ENCODE measurements around the gene SCRT2.
"Not testable (repeated sequence)": the region's sequence is repeated elsewhere in the genome, so short reads cannot be mapped to it uniquely, and the experiment has no call there.

The SCRT2 gene

DNA sequence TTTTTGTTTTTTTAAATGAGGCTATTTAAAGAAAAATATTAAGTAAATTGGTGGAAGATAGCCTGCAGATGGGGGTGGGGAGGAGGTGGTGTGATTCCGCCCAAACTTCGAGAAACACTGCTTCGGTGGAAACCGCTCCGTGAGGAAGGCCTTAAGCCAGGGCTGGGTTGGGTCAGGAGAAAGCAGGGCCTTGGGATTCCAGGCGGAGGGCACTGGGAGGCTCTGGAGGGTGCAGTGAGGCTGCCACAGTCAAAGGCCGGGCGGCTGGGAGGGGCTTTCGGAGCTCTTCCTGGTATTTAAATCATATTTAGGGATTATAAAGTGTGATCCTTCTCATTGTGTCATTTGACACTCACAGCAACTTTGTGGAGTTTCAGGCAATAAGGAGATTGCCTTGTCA, 22.2 kb upstream of the SCRT2 start:
- H3F3A ChIP-seq (ENCODE audit: insufficient read depth, low read length): no peaks in the 10 kb centered on the region
- no peak overlapping the region for H2AFZ ChIP-seq (ENCODE audit: low read length)
- no peaks in the 10 kb centered on the region for H4K20me1 ChIP-seq (ENCODE audit: insufficient read depth, low read length)
- H3K4me2 ChIP-seq (ENCODE audit: low read length): no peak overlapping the region
- H3K9ac ChIP-seq (ENCODE audit: low read length): no peak overlapping the region
- no peak for TF ChIP-seq EZH2 (IDR thresholded peaks at IDR 0.05; ENCODE audit: borderline replicate concordance, low read length)
- TF ChIP-seq CTCF (IDR thresholded peaks at IDR 0.05; ENCODE audit: low read length): no peak
- no peaks in the 10 kb centered on the region for H3K9me2 ChIP-seq (ENCODE audit: low read depth, low read length)
- H3K9me3 ChIP-seq (ENCODE audit: low read length): no peaks in the 10 kb centered on the region
- no peaks in the 10 kb centered on the region for H3K36me3 ChIP-seq (ENCODE audit: insufficient read depth, low read length)
- 0 out of 2 replicates have a peak, but pooled peaks cover 3% of the 10 kb centered on the region for H3K27me3 ChIP-seq (ENCODE audit: insufficient read depth, low read length)
- H3K27ac ChIP-seq (ENCODE audit: low read depth, low read length, poor library complexity, severe bottlenecking): no peak overlapping the region
- H3K4me3 ChIP-seq (ENCODE audit: low read depth, low read length, poor library complexity, severe bottlenecking): no peak overlapping the region
- H3K4me1 ChIP-seq (ENCODE audit: insufficient read depth, low read length, severe bottlenecking): no peaks in the 10 kb centered on the region
- no peaks in the 10 kb centered on the region for H3K79me2 ChIP-seq (ENCODE audit: insufficient read depth, low read length)

DNA sequence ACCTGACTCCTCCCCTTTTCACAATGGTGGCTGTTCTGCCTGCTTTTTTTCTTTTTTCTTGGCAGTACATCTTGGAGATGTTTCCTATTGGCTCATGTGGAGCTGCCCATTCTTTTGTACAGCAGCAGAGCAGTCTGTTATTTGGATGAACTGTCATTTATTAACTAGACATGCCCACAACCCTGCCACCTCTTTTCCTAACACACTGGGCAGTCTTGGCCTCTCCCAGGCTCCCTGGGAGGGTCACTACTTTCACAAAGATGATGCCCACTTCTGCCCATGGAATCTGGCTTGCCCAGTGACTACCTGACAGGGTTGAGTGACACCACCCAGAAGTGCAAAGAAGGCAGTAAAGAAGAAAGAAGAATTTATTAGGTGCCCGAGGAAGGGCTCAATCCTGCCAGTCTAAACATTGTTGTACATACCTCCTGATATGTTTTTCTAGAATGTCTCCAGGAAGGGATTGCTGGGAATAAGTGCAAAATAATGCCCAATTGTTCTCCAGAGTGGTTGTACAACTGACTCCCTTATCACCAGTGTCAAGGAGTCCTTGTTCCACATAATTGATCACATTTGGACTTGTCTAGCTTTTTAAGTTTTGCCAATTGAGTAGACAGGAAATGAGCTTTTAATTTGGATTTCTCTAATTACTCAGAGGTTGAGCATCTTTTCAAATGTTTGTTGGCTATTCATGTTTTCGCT, 19.7 kb upstream of the SCRT2 start:
- no peak for TF ChIP-seq EZH2 (IDR thresholded peaks at IDR 0.05; ENCODE audit: borderline replicate concordance, low read length)
- no peak for TF ChIP-seq CTCF (IDR thresholded peaks at IDR 0.05; ENCODE audit: low read length)
- Histone ChIP-seq H3K4me1 (ENCODE audit: insufficient read depth, low read length, severe bottlenecking) (no peaks in the 10 kb centered on the region), H4K20me1 (ENCODE audit: insufficient read depth, low read length) (no peaks in the 10 kb centered on the region), H3K79me2 (ENCODE audit: insufficient read depth, low read length) (no peaks in the 10 kb centered on the region), H3K9me2 (ENCODE audit: low read depth, low read length) (no peaks in the 10 kb centered on the region), H3K9me3 (ENCODE audit: low read length) (no peaks in the 10 kb centered on the region), H3K4me2 (ENCODE audit: low read length) (no peak overlapping the region), H3K27me3 (ENCODE audit: insufficient read depth, low read length) (0 out of 2 replicates have a peak, but pooled peaks cover 4% of the 10 kb centered on the region), H2AFZ (ENCODE audit: low read length) (no peak overlapping the region), H3K36me3 (ENCODE audit: insufficient read depth, low read length) (no peaks in the 10 kb centered on the region), H3K9ac (ENCODE audit: low read length) (no peak overlapping the region), H3F3A (ENCODE audit: insufficient read depth, low read length) (no peaks in the 10 kb centered on the region), H3K4me3 (ENCODE audit: low read depth, low read length, poor library complexity, severe bottlenecking) (no peak overlapping the region), H3K27ac (ENCODE audit: low read depth, low read length, poor library complexity, severe bottlenecking) (no peak overlapping the region)

DNA sequence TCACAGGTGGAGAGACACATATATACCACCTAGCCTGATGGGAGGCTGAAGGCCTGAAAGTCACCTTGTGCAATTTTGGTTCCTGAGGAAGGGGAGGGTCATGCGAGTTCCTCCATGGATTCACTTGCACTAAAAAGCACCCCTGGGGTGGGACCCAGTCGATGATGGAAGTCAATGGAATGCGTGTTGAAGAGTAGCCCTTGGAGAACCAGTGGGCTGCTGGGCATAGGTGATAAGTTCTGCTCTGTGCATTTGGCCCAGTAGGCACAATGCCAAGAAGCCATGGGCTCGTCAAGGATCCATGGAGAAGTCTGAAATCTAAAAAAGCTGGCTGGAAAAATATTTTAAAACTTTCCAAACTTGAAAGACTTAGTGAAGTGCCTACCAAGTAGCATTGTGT, 18.9 kb upstream of the SCRT2 start:
- Histone ChIP-seq H2AFZ (ENCODE audit: low read length) (no peak overlapping the region), H4K20me1 (ENCODE audit: insufficient read depth, low read length) (no peaks in the 10 kb centered on the region), H3F3A (ENCODE audit: insufficient read depth, low read length) (no peaks in the 10 kb centered on the region), H3K9me2 (ENCODE audit: low read depth, low read length) (no peaks in the 10 kb centered on the region), H3K4me3 (ENCODE audit: low read depth, low read length, poor library complexity, severe bottlenecking) (no peak overlapping the region), H3K36me3 (ENCODE audit: insufficient read depth, low read length) (no peaks in the 10 kb centered on the region), H3K4me2 (ENCODE audit: low read length) (no peak overlapping the region), H3K27ac (ENCODE audit: low read depth, low read length, poor library complexity, severe bottlenecking) (no peak overlapping the region), H3K9me3 (ENCODE audit: low read length) (no peaks in the 10 kb centered on the region), H3K9ac (ENCODE audit: low read length) (no peak overlapping the region), H3K79me2 (ENCODE audit: insufficient read depth, low read length) (no peaks in the 10 kb centered on the region), H3K4me1 (ENCODE audit: insufficient read depth, low read length, severe bottlenecking) (no peaks in the 10 kb centered on the region), H3K27me3 (ENCODE audit: insufficient read depth, low read length) (0 out of 2 replicates have a peak, but pooled peaks cover 4% of the 10 kb centered on the region)
- TF ChIP-seq EZH2 (IDR thresholded peaks at IDR 0.05; ENCODE audit: borderline replicate concordance, low read length) (no peak), CTCF (IDR thresholded peaks at IDR 0.05; ENCODE audit: low read length) (no peak)

DNA sequence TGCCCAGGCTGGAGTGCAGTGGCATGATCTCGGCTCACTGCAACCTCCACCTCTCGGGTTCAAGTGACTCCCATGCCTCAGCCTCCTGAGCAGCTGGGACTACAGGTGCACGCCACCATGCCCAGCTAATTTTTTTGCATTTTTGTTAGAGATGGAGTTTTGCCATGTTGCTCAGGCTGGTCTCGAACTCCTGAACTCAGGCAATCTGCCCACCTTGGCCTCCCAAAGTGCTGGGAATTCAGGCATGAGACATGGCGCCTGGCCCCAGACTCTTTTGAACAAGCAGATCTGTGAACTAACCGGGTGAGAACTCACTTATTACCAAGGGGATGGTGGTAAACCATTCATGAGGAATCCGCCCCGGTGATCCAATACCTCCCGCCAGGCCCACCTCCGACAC, 18.2 kb upstream of the SCRT2 start:
- H3K9me3 ChIP-seq (ENCODE audit: low read length); H3K4me1 ChIP-seq (ENCODE audit: insufficient read depth, low read length, severe bottlenecking); H3K4me2 ChIP-seq (ENCODE audit: low read length); H2AFZ ChIP-seq (ENCODE audit: low read length); H3K79me2 ChIP-seq (ENCODE audit: insufficient read depth, low read length); H3K4me3 ChIP-seq (ENCODE audit: low read depth, low read length, poor library complexity, severe bottlenecking); H3K36me3 ChIP-seq (ENCODE audit: insufficient read depth, low read length); H3K9me2 ChIP-seq (ENCODE audit: low read depth, low read length); H3K9ac ChIP-seq (ENCODE audit: low read length); H3K27ac ChIP-seq (ENCODE audit: low read depth, low read length, poor library complexity, severe bottlenecking); H4K20me1 ChIP-seq (ENCODE audit: insufficient read depth, low read length); H3F3A ChIP-seq (ENCODE audit: insufficient read depth, low read length); H3K27me3 ChIP-seq (ENCODE audit: insufficient read depth, low read length): not testable (repeated sequence)

All from OCI-LY1 (cell line).